Measurements from ENCODE around the gene LMAN2. TPM values are rescaled to one million over a fixed set of nuclear protein-coding genes. Genes with fewer than 3 reads are reported as not detected.

The LMAN2 gene
- total RNA-seq, 5 donors from 2014 or later (not counting 1 experiment from before 2014, with no cell fraction given) = 67.2 to 122 (median 106) TPM

GRCh38 chr5:177393990-177394389, 42.5 kb upstream of the LMAN2 start:
- no peak overlapping the region for H3K27ac Mint-ChIP-seq
- peaks cover 25 to 27% (median 25%) of the 10 kb centered on the region in 3 donors for H3K4me1 Mint-ChIP-seq
- H3K36me3 Mint-ChIP-seq = no peaks in the 10 kb centered on the region
- Histone ChIP-seq H3K9me3 (no peaks in the 10 kb centered on the region), H3K27me3 (replicated peaks in 1 of 2; ENCODE audit: control insufficient read depth in 2 of 2, extremely low read depth in 1 of 2, insufficient read depth in 2 of 2, low read length in 1 of 2) (no peaks in the 10 kb centered on the region), H3K4me1 (ENCODE audit: control insufficient read depth in 1 of 2, extremely low read depth in 1 of 2, insufficient read depth in 2 of 2, low read length in 2 of 2) (peaks cover 13 to 25% of the 10 kb centered on the region in 2 experiments), H3K36me3 (ENCODE audit: control insufficient read depth in 2 of 2, extremely low read depth in 1 of 2, insufficient read depth in 1 of 2, low read length in 1 of 2) (no peaks in the 10 kb centered on the region), H3K27ac (ENCODE audit: low read length) (no peak overlapping the region), H3K4me3 (ENCODE audit: control insufficient read depth in 1 of 2, extremely low read depth in 1 of 2, low read length in 1 of 2) (no peak overlapping the region)
- ATAC-seq (replicated peaks in 1 of 4) (no peak), DNase-seq (no peak)
- no peak overlapping the region for H3K4me3 Mint-ChIP-seq
- H3K9me3 Mint-ChIP-seq = no peaks in the 10 kb centered on the region
- ChIA-PET CTCF (interaction anchor here in 1 of 2 donors (0.5 to 2.8 kb wide), 2 partner anchors 9 to 667 kb away, joined by 3 to 12 read pairs; no protein-coding TSS in a partner anchor), POLR2A (no interaction called here)
- 96% methylated on average over 5 of the region's 5 CpGs for WGBS (ENCODE audit: insufficient coverage)
- H3K27me3 Mint-ChIP-seq = no peaks in the 10 kb centered on the region

DNA sequence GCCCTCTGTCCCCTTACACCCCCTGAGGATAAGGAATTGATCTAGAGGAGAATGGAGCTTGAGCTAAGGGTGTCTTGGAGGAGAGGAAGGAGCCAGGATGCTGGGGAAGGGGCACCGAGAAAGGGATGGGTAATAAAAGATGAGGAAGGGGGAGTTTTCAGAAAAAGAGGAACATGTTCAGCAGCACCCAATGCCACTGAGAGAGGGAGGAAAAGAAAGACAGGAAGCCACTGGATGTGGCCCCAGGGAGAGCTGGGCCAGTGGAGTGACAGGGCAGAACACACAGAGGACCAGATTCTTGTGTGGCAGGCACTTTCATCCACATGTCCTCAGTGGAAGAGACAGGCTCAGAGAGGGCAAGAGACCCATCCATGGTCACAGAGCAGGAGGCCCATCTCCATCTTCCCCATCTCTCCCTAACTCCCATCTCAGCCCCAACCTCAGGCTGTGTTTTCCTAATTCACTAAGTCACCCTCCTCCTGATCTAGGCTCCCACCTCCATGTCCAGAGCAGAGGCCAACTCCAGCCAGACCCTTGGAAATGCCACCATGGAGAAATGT, 41.8 kb upstream of the LMAN2 start:
- POLR2A ChIA-PET = interaction anchor here in 1 of 2 donors (0.6 kb wide), 1 partner anchor 173 kb away, joined by 9 read pairs; no protein-coding TSS in a partner anchor
- 70% methylated on average over 1 of the region's 1 CpG for WGBS (ENCODE audit: insufficient coverage)
- DNase-seq (no peak), ATAC-seq (replicated peaks in 1 of 4) (no peak)
- Histone ChIP-seq H3K4me1 (ENCODE audit: control insufficient read depth in 1 of 2, extremely low read depth in 1 of 2, insufficient read depth in 2 of 2, low read length in 2 of 2) (peaks cover 19 to 32% of the 10 kb centered on the region in 2 experiments), H3K4me3 (ENCODE audit: control insufficient read depth in 1 of 2, extremely low read depth in 1 of 2, low read length in 1 of 2) (no peak overlapping the region), H3K27ac (ENCODE audit: low read length) (no peak overlapping the region), H3K9me3 (no peaks in the 10 kb centered on the region), H3K36me3 (ENCODE audit: control insufficient read depth in 2 of 2, extremely low read depth in 1 of 2, insufficient read depth in 1 of 2, low read length in 1 of 2) (no peaks in the 10 kb centered on the region), H3K27me3 (replicated peaks in 1 of 2; ENCODE audit: control insufficient read depth in 2 of 2, extremely low read depth in 1 of 2, insufficient read depth in 2 of 2, low read length in 1 of 2) (no peaks in the 10 kb centered on the region)
- H3K4me3 Mint-ChIP-seq = no peak overlapping the region
- H3K27me3 Mint-ChIP-seq = no peaks in the 10 kb centered on the region
- H3K36me3 Mint-ChIP-seq = no peaks in the 10 kb centered on the region
- peaks cover 32 to 34% (median 33%) of the 10 kb centered on the region in 3 donors for H3K4me1 Mint-ChIP-seq
- no peaks in the 10 kb centered on the region for H3K9me3 Mint-ChIP-seq
- CTCF ChIA-PET = interaction anchor here (0.5 to 2.8 kb wide), 4 partner anchors 10 to 668 kb away, joined by 3 to 12 read pairs (median 3); no protein-coding TSS in a partner anchor
- H3K27ac Mint-ChIP-seq = peak overlapping the region in 1 of 2 donors; percentile 9

GRCh38 chr5:177392765-177393164, 41.3 kb upstream of the LMAN2 start:
- H3K4me3 Mint-ChIP-seq = no peak overlapping the region
- ChIA-PET CTCF (interaction anchor here in 1 of 2 donors (0.7 to 1.2 kb wide), 3 partner anchors 45 to 743 kb away, joined by 3 read pairs; no protein-coding TSS in a partner anchor), POLR2A (interaction anchor here in 1 of 2 donors (0.6 kb wide), 1 partner anchor 172 kb away, joined by 9 read pairs; no protein-coding TSS in a partner anchor)
- H3K4me1 ChIP-seq (ENCODE audit: control insufficient read depth in 1 of 2, extremely low read depth in 1 of 2, insufficient read depth in 2 of 2, low read length in 2 of 2) = peaks cover 19 to 37% of the 10 kb centered on the region in 2 experiments
- no peak overlapping the region for H3K27ac Mint-ChIP-seq
- H3K27me3 Mint-ChIP-seq = no peaks in the 10 kb centered on the region
- no peak overlapping the region for H3K4me3 ChIP-seq (ENCODE audit: control insufficient read depth in 1 of 2, extremely low read depth in 1 of 2, low read length in 1 of 2)
- H3K36me3 ChIP-seq (ENCODE audit: control insufficient read depth in 2 of 2, extremely low read depth in 1 of 2, insufficient read depth in 1 of 2, low read length in 1 of 2) = no peaks in the 10 kb centered on the region
- peaks cover 35 to 37% (median 37%) of the 10 kb centered on the region in 3 donors for H3K4me1 Mint-ChIP-seq
- no peaks in the 10 kb centered on the region for H3K36me3 Mint-ChIP-seq
- H3K27ac ChIP-seq (ENCODE audit: low read length) = no peak overlapping the region
- DNase-seq (no peak), ATAC-seq (replicated peaks in 1 of 4) (no peak)
- WGBS (ENCODE audit: insufficient coverage) = no CpG with 5 or more reads among the region's 5 CpGs
- H3K9me3 Mint-ChIP-seq = no peaks in the 10 kb centered on the region
- no peaks in the 10 kb centered on the region for H3K27me3 ChIP-seq (replicated peaks in 1 of 2; ENCODE audit: control insufficient read depth in 2 of 2, extremely low read depth in 1 of 2, insufficient read depth in 2 of 2, low read length in 1 of 2)
- H3K9me3 ChIP-seq = no peaks in the 10 kb centered on the region

DNA sequence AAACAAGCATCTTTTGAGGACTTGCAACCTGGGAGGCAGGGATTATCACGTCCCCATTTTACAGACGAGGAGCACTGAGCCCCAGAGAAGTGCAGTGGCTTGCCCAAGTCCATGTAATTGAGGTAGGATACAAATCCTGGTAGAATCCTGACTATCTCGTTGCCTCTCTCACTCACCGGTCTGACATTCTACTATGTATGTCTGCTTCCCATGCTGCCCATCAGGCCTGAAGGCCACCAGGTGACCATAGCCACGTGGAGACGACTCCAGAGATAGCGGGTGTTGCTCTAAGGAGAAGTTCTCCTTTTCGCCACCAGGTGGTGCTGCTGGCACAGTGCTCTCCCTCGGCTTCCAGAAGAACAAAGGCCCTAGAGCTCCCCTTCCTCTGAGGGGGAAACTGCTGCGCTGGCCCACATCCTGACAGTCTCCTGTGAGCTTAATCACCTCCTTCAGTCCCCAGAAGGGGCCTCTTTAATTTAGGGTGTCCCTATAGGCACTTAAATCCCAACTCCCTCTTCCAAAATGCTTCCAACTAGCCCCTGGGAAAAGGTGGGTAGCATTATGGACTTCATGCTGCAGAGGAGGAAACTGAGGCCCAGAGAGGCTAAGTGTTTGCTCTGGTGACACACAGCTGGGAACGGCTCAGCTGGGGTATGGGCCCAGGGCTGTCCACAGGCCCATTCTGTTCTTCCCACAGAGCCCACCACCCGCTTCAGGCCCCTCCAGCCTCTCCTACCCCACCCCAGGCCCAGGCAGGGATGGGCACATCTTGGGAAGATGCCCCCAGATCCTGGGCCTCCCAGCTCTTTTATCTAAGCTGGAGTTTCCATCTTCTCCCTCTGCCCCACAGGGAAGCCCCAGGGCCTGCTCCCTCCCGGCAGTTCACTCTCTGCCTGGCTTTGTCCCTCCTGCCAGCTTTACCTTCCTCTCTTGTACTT, 39.2 kb upstream of the LMAN2 start:
- CTCF ChIA-PET = interaction anchor here (0.6 to 3.6 kb wide), 38 partner anchors 11 to 255 kb away, joined by 3 to 100 read pairs (median 4); partner anchors contain the start of genes GRK6 (in 1 of the 2), LMAN2 (in 1 of the 2), PDLIM7 (in 1 of the 2) and PRELID1 (in 1 of the 2)
- DNase-seq = peak; percentile 77 to 96 (median 84)
- H3K9me3 Mint-ChIP-seq = no peaks in the 10 kb centered on the region

DNA sequence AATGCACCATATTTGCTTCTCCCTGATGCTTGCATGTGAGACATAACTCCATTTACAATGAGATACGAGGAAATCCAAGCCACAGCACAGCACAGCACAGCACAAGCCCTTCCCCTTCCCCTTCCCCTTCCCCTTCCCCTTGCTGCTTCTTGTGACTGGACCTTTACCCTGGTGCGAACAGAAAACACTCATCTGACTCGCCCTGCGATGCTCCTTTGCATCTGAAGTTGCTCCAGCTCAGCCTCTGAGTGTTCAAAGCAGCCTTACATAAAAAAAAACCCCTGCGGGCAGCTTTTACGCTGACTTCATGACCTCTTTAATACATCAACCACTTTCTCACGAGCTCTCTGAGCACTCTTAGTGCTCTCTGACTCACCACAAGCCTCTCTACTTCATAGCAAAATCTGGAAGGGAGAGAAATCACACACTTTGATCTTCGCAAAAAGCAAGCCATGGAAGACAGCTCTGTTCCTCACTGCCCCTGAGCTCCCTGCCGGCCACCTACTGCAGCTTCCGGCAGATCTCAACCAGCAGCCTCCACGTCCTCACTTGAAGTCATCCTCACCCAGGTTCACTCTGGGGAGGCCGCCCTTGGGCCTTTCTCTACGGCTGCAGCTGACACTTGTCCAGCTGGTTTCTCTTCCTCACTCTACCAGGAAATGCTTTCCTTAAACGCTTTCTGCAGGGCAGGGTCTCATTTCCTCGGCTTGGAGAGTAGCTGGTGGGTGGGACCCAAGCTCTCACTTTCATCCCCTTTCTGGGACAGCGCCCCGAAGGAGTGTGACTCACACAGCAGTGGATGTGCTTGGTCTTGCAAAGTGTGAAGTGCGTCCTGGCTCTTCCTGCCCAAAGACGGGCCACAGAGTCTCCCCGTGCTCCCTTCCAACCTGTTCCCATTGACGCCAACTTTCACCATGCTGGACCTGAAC, 38.0 kb upstream of the LMAN2 start:
- H3K9me3 ChIP-seq = no peaks in the 10 kb centered on the region
- peak overlapping the region; percentile 89 for H3K27ac ChIP-seq (ENCODE audit: low read length)
- Mint-ChIP-seq H3K27ac (peak overlapping the region; percentile 89 to 91), H3K9me3 (no peaks in the 10 kb centered on the region), H3K4me1 (peaks cover 40 to 45% (median 43%) of the 10 kb centered on the region in 3 donors), H3K4me3 (peak overlapping the region; percentile 31 to 58 (median 48)), H3K27me3 (no peaks in the 10 kb centered on the region), H3K36me3 (no peaks in the 10 kb centered on the region)
- WGBS (ENCODE audit: insufficient coverage) = 26% methylated on average over 13 of the region's 21 CpGs
- CTCF ChIA-PET = interaction anchor here (0.6 to 3.6 kb wide), 28 partner anchors 11 to 419 kb away, joined by 3 to 100 read pairs (median 6); partner anchors contain the start of genes GRK6 (in 1 of the 2), PDLIM7 (in 1 of the 2) and PRR7 (in 1 of the 2)
- ATAC-seq (replicated peaks in 1 of 4) = peak; percentile 63 to 77 (median 72)
- H3K4me3 ChIP-seq (ENCODE audit: control insufficient read depth in 1 of 2, extremely low read depth in 1 of 2, low read length in 1 of 2) = peak overlapping the region in 1 of 2 donors; percentile 11
- peaks cover 19 to 64% of the 10 kb centered on the region in 2 experiments for H3K4me1 ChIP-seq (ENCODE audit: control insufficient read depth in 1 of 2, extremely low read depth in 1 of 2, insufficient read depth in 2 of 2, low read length in 2 of 2)
- POLR2A ChIA-PET = interaction anchor here in 1 of 2 donors (0.5 to 2.0 kb wide), 4 partner anchors 33 to 66 kb away, joined by 5 to 15 read pairs (median 6); partner anchors contain the start of gene GRK6
- no peaks in the 10 kb centered on the region for H3K27me3 ChIP-seq (replicated peaks in 1 of 2; ENCODE audit: control insufficient read depth in 2 of 2, extremely low read depth in 1 of 2, insufficient read depth in 2 of 2, low read length in 1 of 2)
- H3K36me3 ChIP-seq (ENCODE audit: control insufficient read depth in 2 of 2, extremely low read depth in 1 of 2, insufficient read depth in 1 of 2, low read length in 1 of 2) = no peaks in the 10 kb centered on the region
- peak; percentile 5 to 85 (median 48) for DNase-seq

More for the DNA sequence above, 39.2 kb upstream of the LMAN2 start:
- no peaks in the 10 kb centered on the region for H3K27me3 Mint-ChIP-seq
- H3K36me3 Mint-ChIP-seq = no peaks in the 10 kb centered on the region
- H3K4me3 Mint-ChIP-seq = peak overlapping the region; percentile 25 to 58 (median 46)
- peaks cover 19 to 54% of the 10 kb centered on the region in 2 experiments for H3K4me1 ChIP-seq (ENCODE audit: control insufficient read depth in 1 of 2, extremely low read depth in 1 of 2, insufficient read depth in 2 of 2, low read length in 2 of 2)
- POLR2A ChIA-PET = interaction anchor here (0.6 to 2.0 kb wide), 6 partner anchors 18 to 81 kb away, joined by 3 to 5 read pairs (median 3); partner anchors contain the start of gene PRR7 (in 1 of the 2)
- no peaks in the 10 kb centered on the region for H3K9me3 ChIP-seq
- H3K27ac ChIP-seq (ENCODE audit: low read length) = peak overlapping the region; percentile 89
- WGBS (ENCODE audit: insufficient coverage) = 50% methylated on average over 4 of the region's 13 CpGs
- peak overlapping the region; percentile 89 to 91 for H3K27ac Mint-ChIP-seq
- H3K36me3 ChIP-seq (ENCODE audit: control insufficient read depth in 2 of 2, extremely low read depth in 1 of 2, insufficient read depth in 1 of 2, low read length in 1 of 2) = no peaks in the 10 kb centered on the region
- H3K4me3 ChIP-seq (ENCODE audit: control insufficient read depth in 1 of 2, extremely low read depth in 1 of 2, low read length in 1 of 2) = no peak overlapping the region
- H3K4me1 Mint-ChIP-seq = peaks cover 37 to 40% (median 38%) of the 10 kb centered on the region in 3 donors
- no peaks in the 10 kb centered on the region for H3K27me3 ChIP-seq (replicated peaks in 1 of 2; ENCODE audit: control insufficient read depth in 2 of 2, extremely low read depth in 1 of 2, insufficient read depth in 2 of 2, low read length in 1 of 2)
- peak; percentile 74 to 85 (median 80) for ATAC-seq (replicated peaks in 1 of 4)

All from T-cell (primary cell).